HG02970 (cell line): ENCODE data around the gene ANKRD18A.
"Not testable (repeated sequence)": the region's sequence is repeated elsewhere in the genome, so short reads cannot be mapped to it uniquely, and the experiment has no call there.

Experiments used
- ATAC-seq: cut with Tn5 transposase; IDR thresholded peaks from one replicate; pipeline ENCODE4 v1.9.1; 2021; ENCODE audit warnings: mild to moderate bottlenecking, moderate library complexity, moderate number of reproducible peaks; ENCODE audit not compliant: unreplicated experiment, low FRiP score

ANKRD18A gene

DNA sequence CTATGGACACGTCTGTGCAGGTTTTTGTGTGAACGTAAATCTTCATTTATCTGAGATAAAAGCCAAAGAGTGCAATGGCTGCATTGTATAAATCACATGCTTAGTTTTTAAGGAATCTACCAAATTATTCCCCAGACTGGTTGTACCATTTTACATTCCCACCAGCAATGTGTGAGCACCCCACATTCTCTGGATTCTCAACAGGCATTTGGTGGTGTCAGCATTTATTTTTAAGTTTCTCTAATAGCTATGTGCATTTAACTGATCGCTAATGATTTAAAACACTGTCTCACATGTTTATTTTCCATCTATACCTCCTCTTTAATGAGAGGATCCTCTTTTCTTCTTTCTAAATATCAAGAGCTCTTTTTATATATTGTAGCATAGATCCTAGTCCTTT, 13.9 kb upstream of the ANKRD18A start:
- ATAC-seq: no peak

DNA sequence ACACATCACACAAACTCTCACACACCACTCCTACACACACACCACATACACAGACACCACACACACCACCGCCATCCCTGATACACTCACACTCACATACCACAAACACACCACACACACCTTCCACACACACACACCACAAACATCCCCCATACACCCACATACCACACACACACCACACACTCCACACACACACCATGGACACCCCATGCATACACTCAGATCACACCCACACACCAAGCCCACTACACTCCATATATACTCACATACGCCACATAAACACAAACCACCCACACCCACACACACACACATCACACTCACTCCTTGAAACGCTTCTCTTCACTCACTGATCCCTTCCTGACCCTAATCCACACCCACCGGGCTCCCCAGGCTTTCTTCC, 9.1 kb upstream of the ANKRD18A start:
- ATAC-seq: no peak

DNA sequence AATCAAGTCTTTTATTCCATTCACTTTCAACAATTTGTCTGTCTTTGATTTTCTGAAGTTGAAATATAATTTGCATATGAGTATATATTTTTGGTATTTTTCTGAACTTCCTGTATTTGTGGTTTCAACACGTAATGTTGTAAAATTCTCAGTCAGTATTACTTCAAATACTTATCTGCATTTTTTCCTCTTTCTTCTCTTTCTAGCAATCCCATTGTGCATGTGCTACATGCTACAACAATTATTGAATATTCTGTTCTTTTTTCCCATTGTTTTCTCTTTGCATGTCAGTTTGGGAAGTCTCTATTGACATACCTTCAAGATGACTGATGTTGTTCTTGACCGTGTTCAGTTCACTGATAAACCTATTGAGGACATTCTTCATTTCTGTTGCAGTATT, 5.6 kb upstream of the ANKRD18A start:
- ATAC-seq: no peak

DNA sequence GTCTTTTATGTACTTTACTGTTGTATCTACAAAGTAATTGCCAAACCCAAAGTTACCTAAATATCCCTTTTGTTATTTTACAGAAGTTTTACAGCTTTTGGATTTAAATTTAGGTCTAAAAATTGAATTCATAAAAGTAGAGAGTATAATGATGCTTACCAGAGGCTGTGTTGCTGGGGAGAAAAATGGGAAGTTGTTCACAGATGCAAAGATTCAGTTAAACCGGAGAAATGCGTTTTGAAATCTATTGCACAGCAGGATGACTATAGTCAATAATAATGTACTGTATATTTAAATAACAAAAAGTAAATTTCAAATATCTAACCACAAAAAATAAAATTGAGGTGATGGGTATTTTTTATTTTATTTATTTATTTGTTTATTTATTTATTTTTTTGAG, 2.6 kb upstream of the ANKRD18A start:
- ATAC-seq: no peak

DNA sequence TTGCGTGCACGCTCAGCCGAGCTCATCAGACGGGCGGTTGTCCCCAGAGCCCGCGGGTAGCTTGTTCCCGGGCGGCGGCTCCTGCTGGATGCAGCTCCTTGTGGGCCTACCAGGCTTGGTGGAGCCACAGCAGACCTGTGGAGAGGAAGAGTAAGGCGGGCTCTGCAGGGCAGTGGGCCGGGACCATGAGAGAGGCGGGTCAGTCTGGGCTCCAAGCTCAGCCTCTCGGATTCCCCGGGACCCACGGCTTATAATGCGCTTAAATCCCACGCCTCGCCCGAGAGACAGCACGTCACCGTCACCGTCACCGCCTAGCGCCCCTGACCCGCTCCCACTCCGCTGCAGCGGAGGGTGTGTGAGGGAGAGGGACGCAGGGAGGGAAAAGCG, 1.9 kb upstream of the ANKRD18A start:
- ATAC-seq: no peak

DNA sequence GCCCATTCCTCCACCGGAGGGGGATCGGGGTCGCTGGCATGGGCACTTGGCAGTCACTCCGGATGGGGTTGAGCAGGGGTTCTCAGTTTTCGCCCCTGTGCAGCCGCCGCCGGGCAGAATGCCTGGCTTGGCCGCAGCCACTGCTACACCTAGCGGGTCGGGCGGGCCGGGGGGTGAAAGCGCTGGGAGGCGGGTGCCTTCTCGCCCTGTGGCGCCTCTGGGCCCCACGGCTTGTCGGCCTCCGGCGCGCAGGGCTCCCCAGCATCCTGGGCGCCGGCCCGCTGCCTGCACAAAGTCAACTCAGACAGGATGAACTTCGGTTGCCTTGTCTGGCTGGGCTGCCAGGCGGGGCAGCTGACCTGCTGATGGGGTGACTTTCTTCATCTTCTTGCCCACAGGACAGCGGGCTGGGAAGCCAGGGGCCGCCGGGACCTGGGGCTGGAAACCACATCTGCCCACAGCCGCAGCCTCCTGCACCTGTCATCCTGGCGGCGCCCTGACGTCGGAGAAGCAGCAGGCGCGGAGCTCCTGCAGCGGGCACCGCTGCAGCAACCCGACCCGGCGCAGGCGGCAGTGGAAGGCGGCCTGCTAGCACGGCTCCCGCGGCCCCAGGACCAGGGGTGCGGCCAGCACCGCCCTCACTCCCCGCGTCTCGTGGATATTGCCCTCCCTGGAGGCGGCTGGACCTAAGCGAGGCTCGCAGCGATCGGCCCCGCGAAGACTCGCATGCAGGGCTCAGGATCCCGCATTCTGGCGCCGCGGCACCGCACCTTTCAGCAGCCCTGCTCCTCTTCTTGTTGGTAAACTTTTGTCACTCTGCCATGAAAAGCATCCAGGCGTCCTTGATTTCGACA, 1.3 kb upstream of the ANKRD18A start:
- no peak for ATAC-seq

DNA sequence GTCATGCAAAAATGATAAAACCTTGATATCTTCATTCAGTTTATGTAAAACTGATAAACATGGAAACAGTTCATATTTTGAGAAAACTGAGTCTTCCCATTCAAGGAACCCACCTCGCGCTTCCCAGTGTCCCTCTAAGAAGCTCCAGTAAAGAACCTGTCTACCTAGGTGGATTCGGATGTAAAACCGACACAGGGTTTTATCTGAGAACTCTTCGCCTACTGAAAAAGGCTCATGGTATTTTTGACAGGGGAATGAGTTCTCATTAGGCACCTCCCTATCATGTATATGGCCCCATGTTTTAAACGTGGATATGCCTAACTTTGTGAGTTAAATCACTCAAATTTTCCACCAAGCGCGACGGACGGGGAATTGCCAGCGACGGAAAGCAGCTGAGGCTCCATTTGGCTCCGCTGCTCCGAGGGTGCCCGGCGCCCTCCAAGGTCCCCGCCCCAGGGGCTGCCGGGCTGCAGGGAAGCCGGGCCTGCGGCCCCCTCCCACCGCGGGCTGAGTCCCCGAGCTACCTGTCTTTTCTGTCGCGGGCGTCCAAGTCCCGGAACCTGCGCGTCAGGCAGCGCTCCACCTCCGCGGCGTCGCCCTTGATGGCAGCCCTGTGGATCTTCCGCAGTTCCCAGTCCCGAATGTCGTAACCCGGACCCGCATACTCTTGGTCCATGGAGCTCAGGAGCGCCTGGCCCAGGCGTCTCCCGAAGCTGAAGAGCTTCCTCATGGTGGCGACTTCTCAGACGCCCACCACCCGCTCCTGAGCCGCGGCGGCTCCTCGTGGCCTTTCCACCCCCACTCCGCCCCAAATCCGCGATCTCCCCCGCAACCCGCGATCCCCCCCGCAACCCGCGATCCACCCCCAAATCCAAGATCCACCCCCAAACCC, 594 bp downstream of the ANKRD18A start:
- no peak for ATAC-seq

DNA sequence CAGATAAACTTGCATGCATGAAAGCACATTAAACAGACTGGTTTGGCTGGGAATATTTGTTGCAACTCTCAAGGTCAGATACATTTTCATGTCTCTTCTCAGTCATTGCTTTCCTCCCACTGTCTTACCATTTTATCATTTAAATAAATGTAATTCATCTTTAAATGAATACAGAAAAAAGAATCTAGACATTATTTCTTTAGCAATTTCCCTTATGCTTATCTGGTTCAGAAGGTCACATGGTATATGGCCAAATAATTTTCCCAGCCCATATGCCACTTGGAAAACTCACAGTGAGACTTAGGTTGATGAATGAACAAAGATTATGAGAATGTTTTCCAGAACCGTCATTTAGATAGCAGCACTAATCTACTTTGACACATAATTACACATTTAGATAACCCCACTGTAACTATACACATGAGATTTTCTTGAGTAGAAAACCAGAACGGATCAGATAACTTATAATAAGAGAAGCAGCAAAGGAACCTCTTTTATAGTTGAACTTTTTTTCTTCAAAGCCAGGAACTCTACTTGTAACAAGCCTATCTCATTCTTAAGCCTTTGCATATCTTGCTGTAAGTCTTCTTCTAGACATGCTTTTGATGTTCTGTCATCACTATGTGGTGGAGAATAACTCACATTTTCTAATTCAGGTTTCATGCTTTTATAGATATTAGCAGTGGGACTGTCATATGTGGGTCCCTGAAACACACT, 22.2 kb downstream of the ANKRD18A start:
- not testable (repeated sequence) for ATAC-seq

DNA sequence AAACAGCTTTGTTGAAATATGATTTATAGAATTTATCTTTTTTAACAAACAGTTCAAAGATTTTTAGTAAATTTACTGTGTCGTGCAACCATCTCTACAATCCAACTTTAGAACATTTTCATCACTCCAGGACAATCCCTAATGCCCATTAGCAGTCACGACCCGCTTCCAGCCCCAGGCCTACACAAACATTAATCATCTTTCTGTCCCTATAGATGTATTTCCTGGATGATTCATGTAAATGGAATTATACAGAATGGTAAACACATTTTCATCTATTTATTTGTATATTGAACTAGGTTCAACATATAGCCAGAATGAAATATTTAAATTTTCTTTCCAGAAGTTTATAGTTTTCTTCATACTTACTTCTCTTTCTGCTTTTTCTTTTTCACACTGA, 25.3 kb downstream of the ANKRD18A start:
- ATAC-seq: not testable (repeated sequence)

DNA sequence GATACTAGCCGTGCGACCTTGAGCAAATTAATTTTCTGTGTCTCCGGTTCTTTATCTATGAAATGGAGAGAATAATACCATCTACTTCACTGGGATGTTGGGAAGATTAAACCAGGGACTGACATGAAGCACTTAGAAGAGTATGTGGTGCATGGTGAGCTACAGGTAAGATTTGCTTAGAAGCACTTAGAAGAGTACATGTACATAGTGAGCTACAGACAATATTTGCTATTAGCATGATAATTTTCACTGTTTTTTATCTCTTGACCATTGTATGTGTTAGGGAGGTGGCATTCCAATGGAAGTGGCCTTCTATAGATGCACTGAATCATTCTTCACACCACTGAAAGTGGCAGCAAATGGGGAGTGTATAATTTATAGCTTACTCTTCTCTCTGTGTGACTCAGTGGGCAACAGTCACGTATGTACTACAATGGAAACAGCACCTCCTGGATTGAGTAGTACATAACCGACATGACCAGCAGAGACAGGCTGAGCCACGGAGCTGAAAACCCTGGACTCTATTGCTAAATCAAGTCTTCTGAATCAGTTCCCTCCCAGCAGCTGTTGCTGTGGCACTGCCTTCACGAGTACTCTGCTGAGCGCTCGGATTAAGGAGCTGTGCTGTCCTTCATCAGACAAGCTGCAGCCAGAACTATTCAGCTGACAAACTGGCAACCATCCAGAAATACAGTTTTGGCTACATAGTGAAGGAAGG, 28.9 kb downstream of the ANKRD18A start:
- ATAC-seq: not testable (repeated sequence)

DNA sequence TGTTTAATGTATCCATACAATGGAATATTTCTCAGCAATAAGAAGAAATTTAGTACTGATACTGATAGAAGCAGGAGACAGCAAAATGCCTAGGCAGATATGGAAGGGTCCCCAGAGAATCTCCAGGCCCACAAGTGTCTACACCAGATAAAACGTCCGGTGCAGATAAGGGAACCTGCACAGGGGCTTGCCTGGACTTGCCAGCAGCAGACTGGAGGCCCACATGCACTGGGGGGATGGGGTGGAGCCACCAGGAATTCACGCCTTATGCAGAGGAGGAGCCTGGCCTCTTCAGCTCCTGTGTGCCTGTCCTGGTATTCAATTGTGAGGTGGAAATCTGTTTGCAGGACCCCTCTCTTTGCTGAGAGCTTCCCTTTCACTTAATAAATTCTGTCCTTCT, 36.6 kb downstream of the ANKRD18A start:
- ATAC-seq: not testable (repeated sequence)

DNA sequence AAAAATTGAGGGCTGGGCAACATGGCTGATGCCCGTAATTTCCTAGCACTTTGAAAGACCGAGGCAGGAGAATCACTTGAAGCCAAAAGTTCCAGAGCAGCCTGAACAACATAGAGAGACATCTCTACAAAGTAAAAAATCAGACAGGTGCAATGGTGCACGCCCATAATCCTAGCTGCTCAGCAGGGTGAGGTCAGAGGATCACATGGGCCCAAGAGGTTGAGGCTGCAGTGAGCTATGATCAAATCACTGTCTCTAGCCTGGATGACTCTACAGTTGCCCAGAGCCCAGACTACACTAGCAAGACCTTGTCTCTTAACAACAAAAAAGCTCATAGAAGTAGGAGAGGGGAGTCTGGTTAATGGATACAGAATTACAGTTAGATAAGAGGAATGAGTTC, 40.3 kb downstream of the ANKRD18A start:
- not testable (repeated sequence) for ATAC-seq

DNA sequence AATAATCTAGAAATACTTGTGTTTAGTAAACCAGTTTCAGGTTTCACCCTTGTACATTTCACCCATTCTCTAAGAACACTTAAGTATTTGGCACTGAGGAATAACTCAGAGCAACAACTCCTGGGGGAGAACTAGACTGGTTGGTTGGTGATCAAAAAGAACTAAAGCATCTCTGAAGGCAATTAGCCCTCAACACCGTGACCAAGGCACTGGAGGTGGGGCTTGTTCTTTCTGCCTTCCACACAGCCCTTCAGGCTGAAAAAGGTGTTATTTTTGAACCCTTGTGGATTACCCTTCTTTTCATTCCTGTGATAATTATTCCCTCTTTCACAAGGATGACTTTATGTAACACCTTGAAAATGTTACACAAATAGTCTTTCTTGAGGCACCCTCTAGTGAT, 44.2 kb downstream of the ANKRD18A start:
- ATAC-seq: not testable (repeated sequence)

DNA sequence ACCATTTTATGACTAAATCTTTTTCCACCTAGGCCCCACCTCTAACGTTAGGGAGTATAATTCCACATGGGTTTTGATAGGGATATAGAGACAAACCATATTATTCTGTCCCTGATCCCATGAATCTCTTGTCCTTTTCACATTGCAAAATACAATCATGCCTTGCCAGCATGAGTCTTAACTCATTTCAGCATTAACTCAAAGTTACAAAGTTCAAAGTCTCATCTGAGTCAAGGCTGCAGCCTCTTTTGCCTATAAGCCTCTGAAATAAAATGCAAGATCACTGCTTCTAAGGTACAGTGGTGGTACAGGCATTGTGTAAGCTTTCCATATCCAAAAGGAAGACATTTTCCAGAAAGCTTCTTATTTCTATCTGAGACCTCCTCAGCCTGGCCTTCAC, 54.3 kb downstream of the ANKRD18A start:
- ATAC-seq: not testable (repeated sequence)

DNA sequence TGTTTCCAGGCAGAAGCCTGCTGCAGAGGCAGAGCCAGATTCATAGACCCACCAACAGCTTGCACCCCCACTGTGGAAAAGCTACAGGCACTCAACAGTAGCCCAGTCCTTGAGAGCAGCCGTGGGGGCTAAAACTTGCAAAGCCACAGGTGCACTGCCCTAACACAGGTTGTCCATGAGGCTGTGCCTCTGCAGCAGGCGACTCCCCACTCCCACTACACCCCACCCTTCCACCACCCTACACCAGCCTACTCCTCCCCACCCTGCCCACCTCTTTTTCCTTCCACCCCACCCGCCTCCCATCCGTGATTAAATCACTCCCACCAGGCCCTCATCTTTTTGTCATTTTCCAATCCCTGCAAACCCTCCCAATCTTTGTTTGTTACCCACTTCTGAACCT, 55.2 kb downstream of the ANKRD18A start:
- ATAC-seq: not testable (repeated sequence)

DNA sequence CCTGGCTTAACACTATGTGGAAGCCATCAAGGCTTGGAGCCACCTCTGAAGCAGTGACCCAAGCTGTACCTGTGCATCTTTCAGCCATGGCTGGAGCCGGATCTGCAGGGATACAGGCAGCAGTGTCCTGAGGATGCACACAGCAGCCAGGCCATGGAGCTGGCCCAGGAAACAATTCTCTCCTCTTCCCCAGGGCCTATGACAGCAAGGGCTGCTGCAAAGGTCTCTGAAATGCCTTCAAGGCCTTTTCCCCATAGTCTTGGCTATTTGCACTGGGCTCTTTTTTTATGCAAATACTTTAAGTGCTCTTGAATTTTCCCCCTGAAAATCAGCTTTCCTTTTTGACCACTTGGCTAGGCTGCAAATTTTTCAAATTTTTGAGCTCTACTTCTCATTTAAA, 56.5 kb downstream of the ANKRD18A start:
- not testable (repeated sequence) for ATAC-seq

DNA sequence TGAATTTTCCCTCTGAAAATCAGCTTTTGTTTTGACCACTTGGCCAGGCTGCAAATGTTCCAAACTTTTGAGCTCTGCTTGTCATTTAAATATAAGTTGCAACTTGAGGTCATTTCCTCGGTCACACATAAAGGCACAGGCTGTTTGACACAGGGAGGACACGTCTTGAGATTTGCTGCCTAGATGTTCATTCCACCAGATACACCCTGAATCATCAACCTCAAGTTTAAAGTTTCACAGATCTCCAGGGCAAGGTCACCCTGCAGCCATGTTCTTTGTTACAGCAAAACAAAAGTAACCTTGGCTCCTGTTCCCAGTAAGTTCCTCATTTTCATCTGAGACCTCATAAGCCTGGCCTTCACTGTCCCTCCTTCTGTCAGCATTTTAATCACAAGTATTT, 59.3 kb downstream of the ANKRD18A start:
- ATAC-seq: not testable (repeated sequence)

DNA sequence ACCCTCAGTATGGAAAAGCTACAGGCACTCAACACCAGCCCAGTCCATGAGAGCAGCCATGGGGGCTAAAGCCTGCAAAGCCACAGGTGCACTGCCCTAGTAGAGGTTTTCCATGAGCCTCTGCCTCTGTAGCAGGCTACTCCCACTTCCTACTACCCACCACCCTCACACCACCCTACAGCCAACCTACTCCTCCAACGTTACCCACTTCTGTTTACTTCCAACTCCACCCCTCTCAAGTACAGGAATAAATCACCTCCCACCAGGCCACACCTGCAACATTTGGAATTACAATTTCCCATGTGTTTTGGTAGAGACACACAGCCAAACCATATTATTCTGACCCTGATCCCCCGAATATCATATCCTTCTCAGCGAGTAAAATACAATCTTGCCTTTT, 61.2 kb downstream of the ANKRD18A start:
- not testable (repeated sequence) for ATAC-seq

DNA sequence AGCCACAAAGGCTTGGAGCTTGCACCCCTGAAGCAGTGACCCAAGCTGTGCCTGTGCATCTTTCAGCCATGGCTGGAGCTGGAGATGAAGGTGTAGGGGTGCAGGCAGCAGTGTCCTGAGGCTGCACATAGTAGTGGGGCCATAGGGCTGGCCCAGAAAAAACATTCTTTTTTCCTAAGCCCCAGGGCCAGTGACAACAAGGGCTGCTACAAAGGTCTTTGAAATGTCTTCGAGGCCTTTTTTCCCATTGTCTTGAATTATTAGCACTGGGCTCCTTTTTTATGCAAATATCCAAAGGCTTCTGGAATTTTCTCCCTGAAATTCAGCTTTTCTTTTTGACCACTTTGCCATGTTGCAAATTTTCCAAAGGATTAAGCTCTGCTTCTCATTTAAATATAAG, 62.6 kb downstream of the ANKRD18A start:
- ATAC-seq: not testable (repeated sequence)

DNA sequence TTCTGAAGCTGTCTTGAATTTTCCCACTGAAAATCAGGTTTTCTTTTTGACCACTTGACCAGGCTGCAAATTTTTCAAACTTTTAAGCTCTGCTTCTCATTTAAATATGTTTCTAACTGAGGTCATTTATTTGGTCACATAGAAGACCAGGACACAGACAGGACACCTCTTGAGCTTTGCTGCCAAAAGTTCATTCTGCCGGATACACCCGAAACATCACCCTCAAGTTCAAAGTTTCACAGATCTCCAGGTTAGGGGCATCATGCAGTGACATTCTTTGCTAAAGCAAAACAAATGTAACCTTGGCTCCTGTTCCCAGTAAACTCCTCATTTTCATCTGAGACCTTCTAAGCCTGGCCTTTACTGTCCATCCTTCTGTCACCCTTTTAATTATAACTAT, 65.4 kb downstream of the ANKRD18A start:
- ATAC-seq: not testable (repeated sequence)
